Measurements from ENCODE around the gene PODNL1. TPM values are rescaled to one million over a fixed set of nuclear protein-coding genes. Genes with fewer than 3 reads are reported as not detected.
A peak's percentile ranks its signal among the peaks of the same experiment; 100 is the strongest.

The PODNL1 gene
- total and polyA plus RNA-seq, 2 of the 13 experiments (the other 11 are each of a cell fraction or from before 2014, with no cell fraction given) = 0.18 TPM; not detected in 1

DNA sequence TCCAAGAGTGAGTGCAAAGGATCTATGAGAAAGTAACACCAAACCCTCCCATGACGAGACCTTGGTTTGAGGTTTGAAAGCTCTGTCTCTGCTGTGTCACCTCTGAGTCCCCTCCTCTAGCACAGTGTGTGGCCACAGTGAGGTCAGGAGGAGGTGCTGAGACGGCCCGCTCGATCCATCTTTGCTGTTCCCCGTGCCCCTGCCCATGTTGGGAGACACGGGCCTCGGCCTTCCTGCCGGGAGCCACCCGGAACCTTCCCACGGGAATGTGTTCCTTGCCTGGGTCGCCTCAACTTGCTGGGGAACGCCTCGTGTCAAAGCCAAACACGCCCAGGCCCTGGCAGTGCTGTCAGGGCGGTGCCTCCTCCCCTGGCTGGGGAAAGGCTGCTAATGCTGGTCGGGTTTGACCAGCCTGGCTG is 51.2 kb downstream of the PODNL1 start:
- no peak overlapping the region for H2AFZ ChIP-seq (ENCODE audit: low read length)
- CTCF ChIA-PET (ENCODE audit: low intra/inter-chr PET ratio, low total read pairs) = no interaction called here
- in situ Hi-C loops (cut with HindIII; ENCODE audit: extremely low pct_ligation_motif_present, low pct_unique_long_range_greater_than_20kb) (loop anchor here (25.0 kb wide), 1 partner anchor 525 kb away; the partner anchor contains the start of gene DDX39A), intact Hi-C loops (cut with micrococcal nuclease; ENCODE audit: unreplicated experiment) (no loop called here)
- peak overlapping the region; percentile 79 for H3K4me2 ChIP-seq (ENCODE audit: low read depth, low read length)
- POLR2A ChIA-PET = interaction anchor here (0.9 to 1.5 kb wide), 2 partner anchors 24 to 187 kb away, joined by 4 to 5 read pairs; no protein-coding TSS in a partner anchor
- H3K4me1 ChIP-seq (ENCODE audit: insufficient read depth, low read length) = peaks cover 39% of the 10 kb centered on the region
- H3K9me3 ChIP-seq (ENCODE audit: low read length) = no peaks in the 10 kb centered on the region
- no peaks in the 10 kb centered on the region for H3K79me2 ChIP-seq (ENCODE audit: insufficient read depth, low read length)
- no peak for DNase-seq (ENCODE audit: low spot score)
- 0 out of 2 replicates have a peak overlapping the region, but pooled peaks have one; percentile 8 for H3K9ac ChIP-seq (ENCODE audit: insufficient read depth, low read depth, low read length)
- H3K27me3 ChIP-seq (ENCODE audit: control insufficient read depth in 1 of 2, insufficient read depth in 2 of 2, low read length in 2 of 2) = peaks cover 2 to 28% of the 10 kb centered on the region in 2 experiments; a peak in 4 of 5 replicates
- peak overlapping the region in 2 of 3 experiments; percentile 38 to 58; a peak in 4 of 6 replicates for H3K4me3 ChIP-seq (replicated peaks in 1 of 3; ENCODE audit: insufficient read depth in 1 of 3, low read depth in 2 of 3, low read length in 3 of 3)
- H4K20me1 ChIP-seq (ENCODE audit: insufficient read depth, low read length) = no peaks in the 10 kb centered on the region
- no peak overlapping the region for H3K27ac ChIP-seq (ENCODE audit: extremely low read length, insufficient read depth, low read length)
- no peaks in the 10 kb centered on the region for H3K36me3 ChIP-seq (replicated peaks in 1 of 2; ENCODE audit: control insufficient read depth in 1 of 2, insufficient read depth in 2 of 2, low read length in 2 of 2)
- WGBS (ENCODE audit: low lambda C conversion rate) = 13% methylated on average over 1 of the region's 16 CpGs
- no TSS peak for BruUV-seq (replicated peaks)
- TF ChIP-seq, protein P1, sequence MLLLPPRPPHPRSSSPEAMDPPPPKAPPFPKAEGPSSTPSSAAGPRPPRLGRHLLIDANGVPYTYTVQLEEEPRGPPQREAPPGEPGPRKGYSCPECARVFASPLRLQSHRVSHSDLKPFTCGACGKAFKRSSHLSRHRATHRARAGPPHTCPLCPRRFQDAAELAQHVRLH (CRISPR knock-in tag; IDR thresholded peaks at IDR 0.05; ENCODE audit: borderline replicate concordance, low read depth) = no peak
- TF ChIP-seq, protein P2, sequence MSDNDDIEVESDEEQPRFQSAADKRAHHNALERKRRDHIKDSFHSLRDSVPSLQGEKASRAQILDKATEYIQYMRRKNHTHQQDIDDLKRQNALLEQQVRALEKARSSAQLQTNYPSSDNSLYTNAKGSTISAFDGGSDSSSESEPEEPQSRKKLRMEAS (IDR thresholded peaks at IDR 0.05) = 0 out of 2 replicates have a peak, but pooled peaks have one; percentile 13
- TF ChIP-seq, protein P3, sequence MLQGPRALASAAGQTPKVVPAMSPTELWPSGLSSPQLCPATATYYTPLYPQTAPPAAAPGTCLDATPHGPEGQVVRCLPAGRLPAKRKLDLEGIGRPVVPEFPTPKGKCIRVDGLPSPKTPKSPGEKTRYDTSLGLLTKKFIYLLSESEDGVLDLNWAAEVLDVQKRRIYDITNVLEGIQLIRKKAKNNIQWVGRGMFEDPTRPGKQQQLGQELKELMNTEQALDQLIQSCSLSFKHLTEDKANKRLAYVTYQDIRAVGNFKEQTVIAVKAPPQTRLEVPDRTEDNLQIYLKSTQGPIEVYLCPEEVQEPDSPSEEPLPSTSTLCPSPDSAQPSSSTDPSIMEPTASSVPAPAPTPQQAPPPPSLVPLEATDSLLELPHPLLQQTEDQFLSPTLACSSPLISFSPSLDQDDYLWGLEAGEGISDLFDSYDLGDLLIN (CRISPR knock-in tag; IDR thresholded peaks at IDR 0.05; ENCODE audit: borderline replicate concordance) = no peak
- TF ChIP-seq ZBTB8A (CRISPR knock-in tag; IDR thresholded peaks at IDR 0.05; ENCODE audit: borderline replicate concordance, low read depth) (no peak), ZNF883 (CRISPR knock-in tag; IDR thresholded peaks at IDR 0.05; ENCODE audit: not compliant biosample characterization) (peak; percentile 29), GABPB1 (CRISPR knock-in tag; IDR thresholded peaks at IDR 0.05) (0 out of 2 replicates have a peak, but pooled peaks have one; percentile 12), ZNF687 (CRISPR knock-in tag; IDR thresholded peaks at IDR 0.05) (peak; percentile 68)
- no peak for FAIRE-seq
- ATAC-seq = peak; percentile 63
